Measurements from ENCODE around the gene ZSWIM4.
"Not testable (repeated sequence)": the region's sequence is repeated elsewhere in the genome, so short reads cannot be mapped to it uniquely, and the experiment has no call there.

The ZSWIM4 gene

GRCh38 chr19:13849991-13850909, 55.0 kb downstream of the ZSWIM4 start:
- DNase-seq (ENCODE audit: low spot score): peak; percentile 93

GRCh38 chr19:13850910-13851733, 55.9 kb downstream of the ZSWIM4 start:
- no peak for DNase-seq (ENCODE audit: low spot score)

- DNase-seq (ENCODE audit: low spot score): not testable (repeated sequence)
Measured at GRCh38 chr19:13851734-13852114, 56.5 kb downstream of the ZSWIM4 start.

GRCh38 chr19:13852171-13852707, 57.0 kb downstream of the ZSWIM4 start:
- not testable (repeated sequence) for DNase-seq (ENCODE audit: low spot score)

- no peak for DNase-seq (ENCODE audit: low spot score)
Measured at GRCh38 chr19:13856497-13856896, 61.3 kb downstream of the ZSWIM4 start.

GRCh38 chr19:13859361-13859880, 64.2 kb downstream of the ZSWIM4 start:
- DNase-seq (ENCODE audit: low spot score): no peak

- no peak for DNase-seq (ENCODE audit: low spot score)
Measured at GRCh38 chr19:13860679-13861391, 65.6 kb downstream of the ZSWIM4 start.

- DNase-seq (ENCODE audit: low spot score): no peak
Measured at GRCh38 chr19:13861392-13861713, 66.1 kb downstream of the ZSWIM4 start.

- DNase-seq (ENCODE audit: low spot score): peak; percentile 97
Measured at GRCh38 chr19:13861714-13862531, 66.7 kb downstream of the ZSWIM4 start.

GRCh38 chr19:13864046-13864666, 68.9 kb downstream of the ZSWIM4 start:
- no peak for DNase-seq (ENCODE audit: low spot score)

GRCh38 chr19:13864667-13865570, 69.7 kb downstream of the ZSWIM4 start:
- DNase-seq (ENCODE audit: low spot score): no peak

- DNase-seq (ENCODE audit: low spot score): no peak
Measured at GRCh38 chr19:13865571-13866462, 70.6 kb downstream of the ZSWIM4 start.

GRCh38 chr19:13866463-13867046, 71.3 kb downstream of the ZSWIM4 start:
- DNase-seq (ENCODE audit: low spot score): no peak

GRCh38 chr19:13868663-13869062, 73.4 kb downstream of the ZSWIM4 start:
- no peak for DNase-seq (ENCODE audit: low spot score)

GRCh38 chr19:13869281-13869680, 74.0 kb downstream of the ZSWIM4 start:
- no peak for DNase-seq (ENCODE audit: low spot score)

GRCh38 chr19:13870873-13871272, 75.6 kb downstream of the ZSWIM4 start:
- DNase-seq (ENCODE audit: low spot score): no peak

- DNase-seq (ENCODE audit: low spot score): no peak
Measured at GRCh38 chr19:13872339-13872694, 77.1 kb downstream of the ZSWIM4 start.
